Tibial nerve (tissue), 4 donors: Measurements from ENCODE around the gene HOXB4. TPM values are rescaled to one million over a fixed set of nuclear protein-coding genes. Genes with fewer than 3 reads are reported as not detected.

ENCODE experiments used
- DNase-seq, 2 donors: peaks; one replicate each; pipeline ENCODE4 v3.0.0-alpha.2; 2019; ENCODE audit warnings: low spot score in 2 of 2
- H3K27ac ChIP-seq, 4 donors: fragments of 200-600 bp; sonication (generic) in 3 of 4; one replicate each; pipeline ENCODE4 v1.5.1; 2017 to 2019; ENCODE audit warnings: mild to moderate bottlenecking in 1 of 4
- H3K27me3 ChIP-seq, 2 donors: fragments of 200-600 bp; sonication (generic) in 1 of 2; one replicate each; pipeline versions ENCODE4 v1.5.1 to v1.6.0; 2017 to 2019
- H3K36me3 ChIP-seq, 3 donors: fragments of 200-600 bp; sonication (generic); one replicate each; pipeline ENCODE4 v1.5.1; 2018 to 2019
- H3K4me1 ChIP-seq, 4 donors: fragments of 200-600 bp; sonication (generic) in 3 of 4; one replicate each; pipeline ENCODE4 v1.5.1; 2017 to 2019
- H3K4me3 ChIP-seq, 4 donors: fragments of 200-600 bp; sonication (generic) in 3 of 4; one replicate each; pipeline ENCODE4 v1.5.1; 2017 to 2019; ENCODE audit warnings: mild to moderate bottlenecking in 1 of 4, moderate library complexity in 1 of 4
- H3K9me3 ChIP-seq, 4 donors: fragments of 200-600 bp; sonication (generic) in 3 of 4; one replicate each; pipeline ENCODE4 v1.5.1; 2017 to 2019
- CTCF ChIP-seq, 5 experiments: fragments of 200-600 bp in 3 of 5; fragments of 450-650 bp in 2 of 5; sonication (generic) in 3 of 5; IDR thresholded peaks; one replicate each; pipeline ENCODE4 v1.5.1; 2016 to 2019; ENCODE audit warnings: antibody characterized with exemption in 5 of 5, mild to moderate bottlenecking in 3 of 5, moderate library complexity in 2 of 5
- EP300 ChIP-seq, 2 donors: sonication (generic); formaldehyde crosslinking; IDR thresholded peaks; one replicate each; pipeline ENCODE4 v1.6.1; 2017; ENCODE audit warnings: antibody characterized with exemption in 2 of 2, mild to moderate bottlenecking in 1 of 2
- POLR2A ChIP-seq, 2 donors: fragments of 450-650 bp; IDR thresholded peaks; one replicate each; pipeline ENCODE4 v1.6.1; 2017; ENCODE audit warnings: antibody characterized with exemption in 2 of 2, mild to moderate bottlenecking in 2 of 2, moderate library complexity in 2 of 2
- WGBS, 2 donors: methylation state at CpG; one replicate each; pipeline ENCODE4 v1.1.5; 2018; 5-methylcytosine and 5-hydroxymethylcytosine counted together
- total RNA-seq, 4 donors: library from RNA; depleted of rRNA; stranded (reverse); fragments of >200 nt; gene quantifications; one replicate each; pipeline ENCODE4 v1.1.0, GENCODE V29; 2016

The HOXB4 gene
- total RNA-seq, 4 donors from 2014 or later = 1.2 to 3.5 (median 2.0) TPM

GRCh38 chr17:48549281-48549630, 28.9 kb downstream of the HOXB4 start:
- Histone ChIP-seq H3K9me3 (no peaks in the 10 kb centered on the region), H3K4me1 (peaks cover 0 to 26% (median 2%) of the 10 kb centered on the region in 4 donors), H3K4me3 (no peak overlapping the region), H3K27me3 (peaks cover 0 to 72% of the 10 kb centered on the region in 2 donors), H3K27ac (no peak overlapping the region), H3K36me3 (no peaks in the 10 kb centered on the region)
- WGBS, 2 donors = 57 to 78% methylated on average over 3 of the region's 3 CpGs
- TF ChIP-seq EP300 (IDR thresholded peaks at IDR 0.05) (no peak), POLR2A (IDR thresholded peaks at IDR 0.05) (no peak), CTCF (IDR thresholded peaks at IDR 0.05) (no peak)
- DNase-seq = no peak

GRCh38 chr17:48548523-48549280, 29.4 kb downstream of the HOXB4 start:
- DNase-seq = no peak
- no peaks in the 10 kb centered on the region for H3K36me3 ChIP-seq
- no peak for TF ChIP-seq CTCF (IDR thresholded peaks at IDR 0.05)
- TF ChIP-seq EP300 (IDR thresholded peaks at IDR 0.05) = no peak
- no peak for TF ChIP-seq POLR2A (IDR thresholded peaks at IDR 0.05)
- peak overlapping the region in 3 of 4 donors; percentile 28 to 96 (median 89) for H3K27ac ChIP-seq
- 52 to 62% methylated on average over 6 of the region's 6 CpGs for WGBS, 2 donors
- H3K4me1 ChIP-seq = peaks cover 0 to 24% (median 2%) of the 10 kb centered on the region in 4 donors
- H3K27me3 ChIP-seq = peaks cover 0 to 71% of the 10 kb centered on the region in 2 donors
- H3K9me3 ChIP-seq = no peaks in the 10 kb centered on the region
- no peak overlapping the region for H3K4me3 ChIP-seq

- H3K9me3 ChIP-seq = no peaks in the 10 kb centered on the region
- 35 to 49% methylated on average over 24 of the region's 24 CpGs for WGBS, 2 donors
- no peaks in the 10 kb centered on the region for H3K36me3 ChIP-seq
- H3K4me1 ChIP-seq = peaks cover 0 to 30% (median 2%) of the 10 kb centered on the region in 4 donors
- DNase-seq = no peak
- TF ChIP-seq CTCF (IDR thresholded peaks at IDR 0.05) (no peak), POLR2A (IDR thresholded peaks at IDR 0.05) (no peak), EP300 (IDR thresholded peaks at IDR 0.05) (no peak)
- H3K27me3 ChIP-seq = peaks cover 0 to 71% of the 10 kb centered on the region in 2 donors
- H3K4me3 ChIP-seq = peak overlapping the region in 1 of 4 donors; percentile 15
- peak overlapping the region; percentile 47 to 96 (median 90) for H3K27ac ChIP-seq
Observed at GRCh38 chr17:48547808-48548522, 30.2 kb downstream of the HOXB4 start.

DNA sequence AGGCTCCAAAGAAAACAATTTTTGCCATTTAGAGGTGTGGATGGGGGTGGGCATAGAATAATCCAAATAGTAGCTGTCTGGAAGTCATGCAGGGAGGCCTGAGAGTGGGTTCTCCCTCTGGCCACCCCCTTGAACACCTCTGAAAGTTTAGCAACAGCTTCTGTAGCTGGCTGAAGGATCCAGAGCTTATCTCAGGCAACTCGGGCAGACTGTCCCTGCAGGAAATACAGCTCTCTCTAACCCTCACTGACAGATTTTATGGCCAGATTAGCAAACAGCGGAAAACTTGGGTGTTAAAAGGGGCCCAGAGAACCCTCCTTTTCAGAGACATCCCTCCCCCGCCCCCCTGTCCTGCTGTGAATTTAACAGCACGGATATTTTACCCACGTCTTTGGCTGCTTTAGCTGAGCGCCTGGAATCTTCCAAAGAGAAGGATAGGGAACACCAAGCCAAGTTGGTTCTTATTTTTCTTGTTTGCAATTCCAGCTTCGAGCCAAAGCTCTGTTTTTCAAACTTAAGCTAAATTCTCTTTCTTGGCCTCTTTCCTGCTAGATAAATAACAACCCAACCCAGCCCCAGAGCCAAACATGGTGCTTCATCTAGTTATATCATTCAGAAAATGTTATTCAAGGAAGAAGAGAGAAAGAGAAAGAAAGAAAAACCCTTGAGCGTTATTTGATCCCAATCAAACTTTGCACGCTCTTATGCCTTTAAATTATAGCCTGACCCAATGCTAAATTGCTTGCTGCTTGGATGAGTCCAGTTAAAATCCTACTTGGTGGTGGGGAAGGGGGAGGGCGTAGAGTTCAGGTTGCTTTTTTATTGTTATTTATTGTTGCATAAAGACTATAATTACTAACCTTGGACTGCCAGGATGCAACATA, 31.0 kb downstream of the HOXB4 start:
- Histone ChIP-seq H3K36me3 (no peaks in the 10 kb centered on the region), H3K27ac (peak overlapping the region; percentile 47 to 96 (median 90)), H3K27me3 (peaks cover 0 to 73% of the 10 kb centered on the region in 2 donors), H3K4me3 (peak overlapping the region in 1 of 4 donors; percentile 15), H3K4me1 (peaks cover 0 to 30% (median 2%) of the 10 kb centered on the region in 4 donors), H3K9me3 (no peaks in the 10 kb centered on the region)
- TF ChIP-seq POLR2A (IDR thresholded peaks at IDR 0.05) = no peak
- TF ChIP-seq CTCF (IDR thresholded peaks at IDR 0.05) = no peak
- no peak for TF ChIP-seq EP300 (IDR thresholded peaks at IDR 0.05)
- DNase-seq = no peak
- WGBS, 2 donors = 19 to 33% methylated on average over 10 of the region's 10 CpGs
